K562 (cell line): ENCODE data around the gene CEBPE. TPM values are rescaled to one million over a fixed set of nuclear protein-coding genes. Genes with fewer than 3 reads are reported as not detected.

Experiments used
- BHLHE40 ChIP-seq: IDR thresholded peaks from 2 replicates; pipeline ENCODE4 v1.6.1; 2011; ENCODE audit warnings: low read length, improper control_type of control experiment
- BRCA1 ChIP-seq, 2 experiments: fragments of 450-650 bp in 1 of 2; sonication (generic) in 1 of 2; formaldehyde crosslinking in 1 of 2; IDR thresholded peaks; 2 replicates each; pipeline versions ENCODE4 v1.5.0 to v1.6.1; 2017 to 2020; ENCODE audit warnings: mild to moderate bottlenecking in 1 of 2, missing genetic modification reagents in 1 of 2
- CBX3 ChIP-seq, 2 experiments: IDR thresholded peaks; 1 replicate in 1 of 2; 2 replicates in 1 of 2; pipeline ENCODE4 v1.6.1; 2012; ENCODE audit warnings: inconsistent platforms in 2 of 2, low read length in 2 of 2, borderline replicate concordance in 1 of 2, control low read depth in 1 of 2
- CC2D1A ChIP-seq: fragments of 450-650 bp; IDR thresholded peaks from 2 replicates; pipeline ENCODE4 v1.6.1; 2017; ENCODE audit warnings: mild to moderate bottlenecking
- CREB3 ChIP-seq: fragments of 450-650 bp; conservative IDR thresholded peaks from 2 replicates; pipeline ENCODE4 v1.6.1; 2016; ENCODE audit warnings: missing genetic modification characterization, low read depth, mild to moderate bottlenecking, missing compliant biosample characterization, moderate library complexity
- CREB5 ChIP-seq: fragments of 250-450 bp; sonication (Bioruptor Pico); IDR thresholded peaks from 2 replicates; pipeline ENCODE4 v1.5.0; 2020; ENCODE audit warnings: mild to moderate bottlenecking
- CSDE1 ChIP-seq, 2 experiments: fragments of 450-650 bp; IDR thresholded peaks; 2 replicates each; pipeline ENCODE4 v1.6.1; 2016; ENCODE audit warnings: mild to moderate bottlenecking in 1 of 2
- E2F1 ChIP-seq: sonication (generic); formaldehyde crosslinking; IDR thresholded peaks from 2 replicates; pipeline ENCODE4 v1.8.1; 2023; ENCODE audit warnings: mild to moderate bottlenecking, missing genetic modification reagents, moderate library complexity
- ESRRA ChIP-seq: fragments of 450-650 bp; IDR thresholded peaks from 2 replicates; pipeline ENCODE4 v1.6.1; 2014; ENCODE audit warnings: low read depth, mild to moderate bottlenecking, moderate library complexity, borderline replicate concordance
- FOXA3 ChIP-seq, 2 experiments: fragments of 450-650 bp in 1 of 2; sonication (generic) in 1 of 2; formaldehyde crosslinking; IDR thresholded peaks in 1 of 2; conservative IDR thresholded peaks in 1 of 2; 2 replicates each; pipeline versions ENCODE4 v1.4.0 to v1.8.0; 2020 to 2022; ENCODE audit warnings: mild to moderate bottlenecking in 2 of 2, missing genetic modification reagents in 1 of 2
- FOXJ3 ChIP-seq: sonication (generic); formaldehyde crosslinking; IDR thresholded peaks from 2 replicates; pipeline ENCODE4 v1.4.0; 2020; ENCODE audit warnings: mild to moderate bottlenecking, missing genetic modification reagents
- JUNB ChIP-seq: fragments of 450-650 bp; formaldehyde crosslinking; conservative IDR thresholded peaks from 2 replicates; pipeline ENCODE4 v1.4.0; 2020; ENCODE audit warnings: mild to moderate bottlenecking
- MAZ ChIP-seq, 2 experiments: fragments of 450-650 bp in 1 of 2; sonication (generic) in 1 of 2; formaldehyde crosslinking; IDR thresholded peaks in 1 of 2; conservative IDR thresholded peaks in 1 of 2; 2 replicates each; pipeline versions ENCODE4 v1.4.0 to v1.5.0; 2020; ENCODE audit warnings: mild to moderate bottlenecking in 1 of 2, missing genetic modification reagents in 1 of 2
- MYBL2 ChIP-seq, 2 experiments: fragments of 450-650 bp in 1 of 2; sonication (generic) in 1 of 2; formaldehyde crosslinking in 1 of 2; IDR thresholded peaks; 2 replicates each; pipeline versions ENCODE4 v1.6.1 to v1.8.1; 2017 to 2022; ENCODE audit warnings: borderline replicate concordance in 1 of 2, inconsistent platforms in 1 of 2, low read depth in 1 of 2, mild to moderate bottlenecking in 1 of 2, missing genetic modification reagents in 1 of 2, moderate library complexity in 1 of 2
- PML ChIP-seq: IDR thresholded peaks from 2 replicates; pipeline ENCODE4 v1.6.1; 2012; ENCODE audit warnings: low read length, inconsistent platforms
- POLR2AphosphoS2 ChIP-seq: IDR thresholded peaks from 2 replicates; pipeline ENCODE4 v1.6.1; 2012; ENCODE audit warnings: low read length, improper control_type of control experiment
- PTBP1 ChIP-seq: fragments of 200-400 bp; formaldehyde crosslinking; IDR thresholded peaks from 2 replicates; pipeline ENCODE4 v1.6.1; 2017; ENCODE audit warnings: low read depth, low read length
- SRF ChIP-seq, 2 experiments: fragments of 250-450, 450-650 bp in 1 of 2; sonication (Bioruptor Pico) in 1 of 2; sonication (generic) in 1 of 2; formaldehyde crosslinking; IDR thresholded peaks; 2 replicates each; pipeline versions ENCODE4 v1.5.0 to v1.5.1; 2020 to 2022; ENCODE audit warnings: mild to moderate bottlenecking in 1 of 2, missing genetic modification reagents in 1 of 2
- TCF3 ChIP-seq: sonication (generic); formaldehyde crosslinking; IDR thresholded peaks from 2 replicates; pipeline ENCODE4 v1.4.0; 2020; ENCODE audit warnings: mild to moderate bottlenecking, missing genetic modification reagents
- THRAP3 ChIP-seq: fragments of 450-650 bp; IDR thresholded peaks from 2 replicates; pipeline ENCODE4 v1.6.1; 2016; ENCODE audit warnings: mild to moderate bottlenecking, inconsistent platforms, borderline replicate concordance
- XRCC4 ChIP-seq: IDR thresholded peaks from one replicate; pipeline ENCODE4 v1.6.1; 2011; ENCODE audit not compliant: insufficient read depth, insufficient read length; ENCODE audit errors: extremely low read depth
- YBX1 ChIP-seq: fragments of 450-650 bp; IDR thresholded peaks from 2 replicates; pipeline ENCODE4 v1.7.1; 2016; ENCODE audit warnings: mild to moderate bottlenecking
- ZC3H8 ChIP-seq: fragments of 450-650 bp; IDR thresholded peaks from 2 replicates; pipeline ENCODE4 v1.6.1; 2017
- ZNF444 ChIP-seq: fragments of 250-450 bp; sonication (Bioruptor Pico); IDR thresholded peaks from 2 replicates; pipeline ENCODE4 v1.4.0; 2020; ENCODE audit warnings: mild to moderate bottlenecking, moderate library complexity
- ZNF561 ChIP-seq: fragments of 450-650 bp; formaldehyde crosslinking; conservative IDR thresholded peaks from 2 replicates; pipeline ENCODE4 v1.4.0; 2020; ENCODE audit warnings: mild to moderate bottlenecking, moderate library complexity
- ZNF695 ChIP-seq: fragments of 450-650 bp; formaldehyde crosslinking; IDR thresholded peaks from 2 replicates; pipeline ENCODE4 v1.4.0; 2020; ENCODE audit warnings: mild to moderate bottlenecking, moderate library complexity
- polyA plus RNA-seq, 8 experiments: library from polyadenylated mRNA; depleted of rRNA in 4 of 8; stranded (reverse) in 5 of 8; unstranded in 3 of 8; fragments of >200 nt; fragmentation: Nextera tagmentation in 2 of 8; fragmentation: Illumina TruSeq in 1 of 8; extraction: Ambion mirVana in 2 of 8; extraction: Trizol in 1 of 8; gene quantifications; 2 replicates each; pipeline versions ENCODE4 v1.2.1 to v1.2.3, GENCODE V29; 2011 to 2014; ENCODE audit warnings: inconsistent platforms in 1 of 8, missing spikeins in 1 of 8
- total RNA-seq, 7 experiments: library from RNA; depleted of rRNA in 6 of 7; stranded (reverse); fragments of >200 nt in 6 of 7; fragmentation: Illumina TruSeq in 2 of 7; extraction: Trizol in 2 of 7; gene quantifications; 2 replicates each; pipeline versions ENCODE4 v1.2.1 to v1.2.3, GENCODE V29; 2011 to 2021; ENCODE audit warnings: low replicate concordance in 1 of 7

CEBPE gene
- total and polyA plus RNA-seq, 9 of the 15 experiments (the other 6 are each of a cell fraction or from before 2014, with no cell fraction given): 0.09 to 0.15 (median 0.13) TPM; not detected in 6

- TF ChIP-seq SRF (CRISPR knock-in tag; IDR thresholded peaks at IDR 0.05) (no peak), CREB3 (tag) (no peak), THRAP3 (no peak; the same call in 1 of the 2 replicates), ESRRA (peak; percentile 68; the same call in 1 of the 2 replicates), YBX1 (no peak), CBX3 (IDR thresholded peaks at IDR 0.05; ENCODE audit: borderline replicate concordance in 1 of 2, low read length in 2 of 2) (peak in 1 of 2 experiments; percentile 58; a peak in 2 of 3 replicates), MAZ (CRISPR knock-in tag; conservative IDR thresholded peaks at IDR 0.05 in 1 of 2, IDR thresholded peaks at IDR 0.05 in 1 of 2) (peak in 1 of 2 experiments; percentile 88; a peak in 3 of 4 replicates), XRCC4 (no peak), FOXA3 (CRISPR knock-in tag; conservative IDR thresholded peaks at IDR 0.05 in 1 of 2, IDR thresholded peaks at IDR 0.05 in 1 of 2) (no peak), PML (peak; percentile 81), PTBP1 (0 out of 2 replicates have a peak, but pooled peaks have one; percentile 72), CC2D1A (peak; percentile 98), BHLHE40 (no peak; the same call in 1 of the 2 replicates), MYBL2 (IDR thresholded peaks at IDR 0.05; ENCODE audit: low read depth) (no peak), MYBL2 (CRISPR knock-in tag; IDR thresholded peaks at IDR 0.05; ENCODE audit: borderline replicate concordance) (no peak), ZNF695 (CRISPR knock-in tag) (no peak), CSDE1 (IDR thresholded peaks at IDR 0.05) (no peak), POLR2AphosphoS2 (no peak), ZC3H8 (no peak), FOXJ3 (no peak), ZNF444 (CRISPR knock-in tag) (no peak), E2F1 (no peak), BRCA1 (IDR thresholded peaks at IDR 0.05) (no peak), BRCA1 (CRISPR knock-in tag; IDR thresholded peaks at IDR 0.05) (no peak), JUNB (CRISPR knock-in tag) (no peak), CREB5 (CRISPR knock-in tag) (no peak), ZNF561 (CRISPR knock-in tag) (no peak), TCF3 (CRISPR knock-in tag) (peak; percentile 97)
Observed at GRCh38 chr14:23120541-23121251, 1.6 kb upstream of the CEBPE start (continued).
